SH-SY5Y (cell line): ENCODE data around the gene ARHGEF16.

ENCODE experiments used
- GATA2 ChIP-seq: IDR thresholded peaks from 2 replicates; pipeline ENCODE4 v1.6.1; 2011; ENCODE audit warnings: mild to moderate bottlenecking, low read depth, low read length
- GATA3 ChIP-seq: IDR thresholded peaks from 2 replicates; pipeline ENCODE4 v1.6.1; 2011; ENCODE audit warnings: low read depth, mild to moderate bottlenecking, low read length, moderate library complexity

DNA sequence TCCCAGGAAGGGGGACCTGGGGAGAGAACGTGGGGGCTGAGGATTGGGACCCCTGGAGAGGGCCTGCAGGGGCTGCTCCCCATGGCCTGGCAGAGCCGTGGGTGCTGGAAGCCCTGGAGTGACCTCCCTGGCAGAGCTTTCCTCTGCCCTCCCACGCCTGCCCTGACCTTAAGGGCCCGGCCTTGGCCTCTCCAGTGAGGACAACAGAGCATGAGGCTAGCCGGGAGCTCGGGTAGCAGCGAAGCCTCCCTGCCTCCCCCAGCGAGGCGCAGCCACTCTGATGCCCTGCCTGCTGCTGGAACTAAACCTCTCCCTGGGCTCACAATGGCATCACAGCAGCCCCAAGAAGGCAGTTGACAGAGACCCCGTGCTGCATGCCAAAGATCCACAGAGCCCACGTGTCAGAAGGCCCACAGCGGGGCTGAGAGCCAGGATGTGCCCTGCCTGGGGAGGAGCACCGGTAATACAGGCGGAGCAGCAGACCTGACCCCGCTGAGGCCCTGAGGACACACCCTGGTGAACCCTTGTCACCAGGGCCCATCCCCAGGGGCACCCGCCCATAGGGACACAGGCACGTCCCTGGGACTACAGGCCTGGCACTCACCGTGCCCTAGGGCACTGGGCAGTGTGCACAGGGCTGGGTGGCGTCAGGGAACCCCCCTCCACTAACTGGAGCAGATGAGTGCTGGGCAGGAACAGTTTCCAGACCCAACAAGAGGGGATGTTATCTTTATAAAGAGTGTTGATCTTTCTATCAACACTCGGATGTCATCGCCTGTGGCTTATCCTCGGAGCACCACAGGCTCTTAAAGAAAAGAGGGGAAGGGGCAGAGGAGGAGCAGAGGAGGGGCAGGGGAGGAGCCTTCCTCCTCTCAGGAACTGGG is 48.4 kb downstream of the ARHGEF16 start:
- TF ChIP-seq GATA3 (no peak), GATA2 (peak; percentile 69)
